Adrenal gland (tissue), 12 donors: ENCODE measurements around the gene AR. TPM values are rescaled to one million over a fixed set of nuclear protein-coding genes. Genes with fewer than 3 reads are reported as not detected.

ENCODE experiments used
- DNase-seq, 7 donors: peaks; one replicate each; pipeline ENCODE4 v3.0.0-alpha.2; 2019 to 2020
- H3K27ac ChIP-seq, 5 donors: fragments of 200-600 bp; sonication (generic) in 4 of 5; 1 replicate in 3 of 5; 2 replicates in 2 of 5; pipeline versions ENCODE4 v1.5.1 to v1.8.0; 2016 to 2020; ENCODE audit warnings: mild to moderate bottlenecking in 1 of 5
- H3K27me3 ChIP-seq: fragments of 200-600 bp; 2 replicates; pipeline ENCODE4 v1.8.0; 2021
- H3K36me3 ChIP-seq, 2 donors: fragments of 200-600 bp; replicated peaks in 1 of 2; 1 replicate in 1 of 2; 2 replicates in 1 of 2; pipeline versions ENCODE4 v1.5.1 to v1.8.0; 2018 to 2022
- H3K4me1 ChIP-seq, 2 donors: fragments of 200-600 bp; replicated peaks in 1 of 2; 1 replicate in 1 of 2; 2 replicates in 1 of 2; pipeline versions ENCODE4 v1.5.1 to v1.8.0; 2018 to 2021
- H3K4me3 ChIP-seq, 4 donors: fragments of 200-600 bp; sonication (generic) in 3 of 4; one replicate each; pipeline ENCODE4 v1.5.1; 2016 to 2018
- H3K9me3 ChIP-seq, 3 donors: fragments of 200-600 bp; sonication (generic) in 1 of 3; replicated peaks in 1 of 3; 1 replicate in 2 of 3; 2 replicates in 1 of 3; pipeline versions ENCODE4 v1.5.1 to v1.8.0; 2016 to 2021
- POLR2A ChIP-seq, 2 donors: fragments of 450-650 bp; IDR thresholded peaks; one replicate each; pipeline ENCODE4 v1.6.1; 2017; ENCODE audit warnings: antibody characterized with exemption in 2 of 2, mild to moderate bottlenecking in 2 of 2, moderate library complexity in 1 of 2
- WGBS, 4 donors: extraction: QIAGEN DNeasy Blood & Tissue Kit in 2 of 4; methylation state at CpG; one replicate each; pipeline versions ENCODE4 v1.1.5 to v1.1.7; 2013 to 2017; 5-methylcytosine and 5-hydroxymethylcytosine counted together
- intact Hi-C, 2 donors: fragments of 100-400 bp; cut with DNase I; formaldehyde crosslinking; loops; one replicate each; pipeline versions ENCODE4 v1.14.1 to v1.15.0; 2022 to 2023
- polyA plus RNA-seq, 3 donors: library from polyadenylated mRNA; stranded (reverse); fragments of 200-250 nt in 2 of 3; fragments of 350-450 nt in 1 of 3; fragmentation: Illumina TruSeq in 1 of 3; extraction: RNeasy Lipid Tissue Mini Kit (QIAGEN cat#74804) in 1 of 3; gene quantifications; one replicate each; pipeline ENCODE4 v1.2.3, GENCODE V29; 2013 to 2014
- total RNA-seq, 9 donors: library from RNA; depleted of rRNA in 4 of 9; stranded (reverse); fragments of >200 nt in 4 of 9; fragments of 120-200 nt in 1 of 9; fragmentation: NEBNext Ultra II Directional in 1 of 9; extraction: Animal tissue kit (Norgen Biotek cat#: 25700) in 1 of 9; gene quantifications; one replicate each; pipeline versions ENCODE4 v1.1.0 to v1.2.4, GENCODE V29; 2013 to 2023
- TF ChIP-seq, protein P1 (sequence below), 6 experiments: fragments of 450-650 bp in 4 of 6; fragments of 200-600 bp in 2 of 6; sonication (generic) in 1 of 6; IDR thresholded peaks; 1 replicate in 5 of 6; 2 replicates in 1 of 6; pipeline versions ENCODE4 v1.5.1 to v1.8.0; 2016 to 2021; ENCODE audit warnings: antibody characterized with exemption in 6 of 6, mild to moderate bottlenecking in 2 of 6, moderate library complexity in 1 of 6
- donor health status: healthy with polysubstance abuse.
- donor health status: Bipolar disorder and iron deficiency.
- donor health status: DM: yes; HTN: yes; CAD: no.
- donor health status: DM: no; HTN: no; CAD: no.
- donor health status: DM: no; HTN: no; CAD: no.
- donor health status: DM: yes; HTN: yes; CAD: no.

The AR gene
- total and polyA plus RNA-seq, 12 donors = 0.64 to 7.5 (median 2.9) TPM

DNA sequence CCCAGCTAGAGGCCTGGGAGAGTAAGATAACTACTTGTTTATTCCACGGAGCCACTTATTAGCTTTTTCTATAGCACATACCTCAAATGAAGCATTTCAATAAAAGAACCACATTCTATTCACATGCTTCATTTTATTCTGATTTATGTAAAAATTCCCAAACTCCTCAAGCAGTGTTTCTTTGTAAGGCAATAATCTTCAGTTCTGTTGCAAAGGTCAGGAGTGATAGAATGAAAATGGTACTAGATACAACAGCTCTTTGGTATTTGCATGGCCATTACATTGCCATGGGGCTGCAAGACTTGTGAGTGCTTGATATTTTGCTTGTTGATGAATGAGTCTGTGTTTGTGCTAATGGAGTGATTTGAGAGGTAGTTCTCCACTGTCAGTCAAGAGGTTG lies 39.4 kb downstream of the AR start:
- Histone ChIP-seq H3K27ac (no peak overlapping the region), H3K4me1 (no peaks in the 10 kb centered on the region), H3K9me3 (no peaks in the 10 kb centered on the region), H3K36me3 (no peaks in the 10 kb centered on the region), H3K27me3 (peaks cover 22% of the 10 kb centered on the region), H3K4me3 (no peak overlapping the region)
- WGBS, 4 donors = 56 to 79% (median 60%) methylated on average over 1 of the region's 1 CpG
- no peak for DNase-seq
- intact Hi-C loops = no loop called here
- TF ChIP-seq, protein P1, sequence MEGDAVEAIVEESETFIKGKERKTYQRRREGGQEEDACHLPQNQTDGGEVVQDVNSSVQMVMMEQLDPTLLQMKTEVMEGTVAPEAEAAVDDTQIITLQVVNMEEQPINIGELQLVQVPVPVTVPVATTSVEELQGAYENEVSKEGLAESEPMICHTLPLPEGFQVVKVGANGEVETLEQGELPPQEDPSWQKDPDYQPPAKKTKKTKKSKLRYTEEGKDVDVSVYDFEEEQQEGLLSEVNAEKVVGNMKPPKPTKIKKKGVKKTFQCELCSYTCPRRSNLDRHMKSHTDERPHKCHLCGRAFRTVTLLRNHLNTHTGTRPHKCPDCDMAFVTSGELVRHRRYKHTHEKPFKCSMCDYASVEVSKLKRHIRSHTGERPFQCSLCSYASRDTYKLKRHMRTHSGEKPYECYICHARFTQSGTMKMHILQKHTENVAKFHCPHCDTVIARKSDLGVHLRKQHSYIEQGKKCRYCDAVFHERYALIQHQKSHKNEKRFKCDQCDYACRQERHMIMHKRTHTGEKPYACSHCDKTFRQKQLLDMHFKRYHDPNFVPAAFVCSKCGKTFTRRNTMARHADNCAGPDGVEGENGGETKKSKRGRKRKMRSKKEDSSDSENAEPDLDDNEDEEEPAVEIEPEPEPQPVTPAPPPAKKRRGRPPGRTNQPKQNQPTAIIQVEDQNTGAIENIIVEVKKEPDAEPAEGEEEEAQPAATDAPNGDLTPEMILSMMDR (IDR thresholded peaks at IDR 0.05) = no peak
- TF ChIP-seq POLR2A (IDR thresholded peaks at IDR 0.05) = no peak

DNA sequence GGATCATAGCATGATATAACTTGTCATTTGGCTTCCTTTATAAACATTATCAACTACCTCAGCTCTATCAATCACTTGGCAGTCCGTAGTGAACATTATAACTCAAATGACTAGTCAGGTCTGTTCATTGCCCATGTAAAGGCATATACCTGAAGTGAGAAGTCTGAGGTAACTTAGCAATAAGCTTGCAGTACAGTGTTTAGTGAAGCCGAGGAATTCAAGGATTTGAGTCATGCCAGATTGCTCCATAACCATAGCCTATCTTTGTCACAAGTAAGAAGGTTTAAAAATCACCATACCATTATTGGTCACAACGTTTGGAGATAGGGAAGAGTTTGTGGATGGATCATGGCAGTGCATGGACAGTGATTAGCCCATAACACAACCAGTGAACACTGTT lies 41.6 kb downstream of the AR start:
- Histone ChIP-seq H3K4me1 (no peaks in the 10 kb centered on the region), H3K4me3 (no peak overlapping the region), H3K36me3 (no peaks in the 10 kb centered on the region), H3K27me3 (peaks cover 12% of the 10 kb centered on the region), H3K9me3 (no peaks in the 10 kb centered on the region), H3K27ac (no peak overlapping the region)
- no peak for DNase-seq
- WGBS, 4 donors = 32 to 65% (median 52%) methylated on average over 3 of the region's 3 CpGs
- intact Hi-C loops = no loop called here
- TF ChIP-seq, protein P1 (IDR thresholded peaks at IDR 0.05) = no peak
- no peak for TF ChIP-seq POLR2A (IDR thresholded peaks at IDR 0.05)

DNA sequence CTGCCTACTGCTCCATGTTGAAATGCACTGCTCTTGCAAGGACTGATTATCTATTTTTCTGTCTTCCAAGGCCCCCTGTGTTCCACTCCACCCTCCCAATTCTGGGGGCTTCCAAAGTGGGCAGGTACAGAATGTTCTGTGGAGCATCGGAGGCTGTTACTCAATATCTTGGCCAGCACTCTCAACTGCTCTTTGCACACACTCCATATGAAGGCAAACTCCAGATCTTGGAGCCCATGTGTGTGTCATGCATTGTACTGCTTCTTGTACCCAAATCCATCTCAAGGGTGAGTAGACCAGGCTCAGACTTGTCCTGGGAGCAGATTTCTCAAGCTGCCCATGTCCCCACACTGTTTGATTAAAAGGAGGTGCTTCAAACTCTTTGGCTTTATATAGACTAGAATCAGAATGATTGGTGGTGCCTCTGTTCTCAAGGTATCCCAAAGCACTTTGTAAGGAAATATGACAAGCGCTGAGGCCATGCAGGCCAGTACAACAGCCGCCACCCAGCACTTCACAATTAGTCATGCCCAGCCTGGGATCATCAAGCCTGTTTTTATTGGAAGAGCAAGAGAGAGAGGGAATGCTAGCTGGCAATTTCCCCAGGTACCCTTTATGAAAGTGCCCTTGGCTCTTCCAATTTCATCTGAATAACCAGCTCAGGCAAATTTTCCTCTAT lies 44.3 kb downstream of the AR start:
- intact Hi-C loops = no loop called here

DNA sequence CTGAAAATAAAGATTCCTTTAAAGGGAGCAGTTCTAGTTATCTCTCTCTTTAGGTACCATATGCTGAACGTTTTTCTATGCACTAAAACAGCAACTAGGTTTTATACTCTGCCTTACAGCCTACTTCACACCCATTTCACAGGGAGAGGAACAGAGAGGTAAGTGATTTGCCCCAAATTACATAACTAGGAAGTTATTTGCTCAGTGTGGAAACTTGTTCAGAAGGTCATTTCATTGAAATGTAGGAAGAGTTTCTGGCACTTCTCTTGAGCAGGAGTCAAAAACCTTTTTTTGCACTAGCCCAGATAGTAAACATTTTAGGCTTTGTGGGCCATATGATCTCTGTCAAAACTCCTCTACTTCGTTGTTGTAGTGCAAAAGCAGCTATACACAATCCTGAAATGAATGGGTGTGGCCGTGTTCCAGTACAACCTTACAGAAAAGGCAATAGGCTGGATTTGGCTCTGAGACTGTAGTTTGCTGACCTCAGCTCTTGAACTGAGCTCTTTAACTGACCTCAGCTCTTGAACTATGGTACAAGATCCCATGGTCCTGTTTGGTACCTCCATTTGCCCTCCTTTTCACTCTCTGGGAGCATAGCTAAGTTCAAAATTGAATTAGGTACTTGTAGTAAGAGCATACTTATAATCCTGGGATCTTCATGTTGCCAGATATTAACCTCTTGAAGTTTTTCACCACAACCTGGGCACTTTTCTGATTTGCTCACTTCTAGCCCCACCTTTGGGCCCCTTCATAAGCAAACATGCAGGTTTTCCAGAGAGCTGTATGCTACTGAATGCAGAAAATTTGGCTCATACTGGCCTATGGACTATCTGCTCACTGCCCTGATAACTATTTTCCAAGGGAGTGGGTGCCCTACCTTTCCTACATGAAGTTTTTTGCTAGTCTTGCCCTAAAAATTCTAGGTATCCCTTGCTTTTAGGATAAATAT lies 53.3 kb downstream of the AR start:
- Histone ChIP-seq H3K36me3 (no peaks in the 10 kb centered on the region), H3K4me1 (no peaks in the 10 kb centered on the region), H3K9me3 (no peaks in the 10 kb centered on the region), H3K27me3 (peaks cover 5% of the 10 kb centered on the region), H3K4me3 (no peak overlapping the region), H3K27ac (no peak overlapping the region)
- WGBS, 4 donors = 29 to 60% (median 47%) methylated on average over 3 of the region's 3 CpGs
- intact Hi-C loops = no loop called here
- TF ChIP-seq, protein P1 (IDR thresholded peaks at IDR 0.05) = no peak
- TF ChIP-seq POLR2A (IDR thresholded peaks at IDR 0.05) = no peak
- no peak for DNase-seq

More for the DNA sequence above, 44.3 kb downstream of the AR start:
- Histone ChIP-seq H3K4me3 (no peak overlapping the region), H3K27ac (no peak overlapping the region), H3K4me1 (no peaks in the 10 kb centered on the region), H3K36me3 (no peaks in the 10 kb centered on the region), H3K9me3 (no peaks in the 10 kb centered on the region), H3K27me3 (peaks cover 12% of the 10 kb centered on the region)
- TF ChIP-seq, protein P1 (IDR thresholded peaks at IDR 0.05) = no peak
- no peak for TF ChIP-seq POLR2A (IDR thresholded peaks at IDR 0.05)
- DNase-seq = no peak
- 58 to 93% (median 81%) methylated on average over 1 to 3 of the region's 3 CpGs for WGBS, 4 donors
